HUES48 (cell line): ENCODE data around the gene SPIRE2.
"Not testable (repeated sequence)": the region's sequence is repeated elsewhere in the genome, so short reads cannot be mapped to it uniquely, and the experiment has no call there.

Experiments
- H3K27ac ChIP-seq: one replicate; pipeline ENCODE4 v1.7.0; 2013; ENCODE audit warnings: low read depth, low read length, inconsistent platforms
- H3K27me3 ChIP-seq: 2 replicates; pipeline ENCODE4 v1.6.1; 2013; ENCODE audit warnings: mild to moderate bottlenecking, low read length; ENCODE audit not compliant: control insufficient read depth, insufficient read depth
- H3K36me3 ChIP-seq: 2 replicates; pipeline ENCODE4 v1.6.1; 2013; ENCODE audit warnings: low read length; ENCODE audit not compliant: control insufficient read depth, insufficient read depth
- H3K4me1 ChIP-seq: 2 replicates; pipeline ENCODE4 v1.6.1; 2013; ENCODE audit warnings: mild to moderate bottlenecking, low read length; ENCODE audit not compliant: control insufficient read depth, insufficient read depth
- H3K4me3 ChIP-seq: 2 replicates; pipeline ENCODE4 v1.5.1; 2013; ENCODE audit warnings: mild to moderate bottlenecking, low read depth, low read length
- H3K9ac ChIP-seq: 2 replicates; pipeline ENCODE4 v1.6.1; 2013; ENCODE audit warnings: mild to moderate bottlenecking, low read depth, low read length, moderate library complexity
- H3K9me3 ChIP-seq: 2 replicates; pipeline ENCODE4 v1.6.1; 2013; ENCODE audit warnings: low read length; ENCODE audit not compliant: control insufficient read depth, insufficient read depth

Gene SPIRE2

GRCh38 chr16:89793092-89793491 lies 35.2 kb upstream of the SPIRE2 start:
- not testable (repeated sequence) for H3K27me3 ChIP-seq, H3K27ac ChIP-seq, H3K9ac ChIP-seq, H3K9me3 ChIP-seq, H3K4me1 ChIP-seq, H3K4me3 ChIP-seq
- peaks cover 84% of the 10 kb centered on the region for H3K36me3 ChIP-seq

GRCh38 chr16:89793955-89794354 lies 34.3 kb upstream of the SPIRE2 start:
- Histone ChIP-seq H3K27me3 (no peaks in the 10 kb centered on the region), H3K27ac (no peak overlapping the region), H3K4me1 (no peaks in the 10 kb centered on the region), H3K9ac (no peak overlapping the region), H3K9me3 (no peaks in the 10 kb centered on the region), H3K36me3 (peaks cover 84% of the 10 kb centered on the region), H3K4me3 (no peak overlapping the region)

- H3K9ac ChIP-seq = no peak overlapping the region
- peaks cover 86% of the 10 kb centered on the region for H3K36me3 ChIP-seq
- H3K27ac ChIP-seq = no peak overlapping the region
- no peaks in the 10 kb centered on the region for H3K4me1 ChIP-seq
- no peaks in the 10 kb centered on the region for H3K9me3 ChIP-seq
- no peak overlapping the region for H3K4me3 ChIP-seq
- H3K27me3 ChIP-seq = no peaks in the 10 kb centered on the region
Observed at GRCh38 chr16:89795676-89796075, 32.6 kb upstream of the SPIRE2 start.

GRCh38 chr16:89796104-89796503 lies 32.2 kb upstream of the SPIRE2 start:
- H3K9ac ChIP-seq = no peak overlapping the region
- H3K9me3 ChIP-seq = no peaks in the 10 kb centered on the region
- H3K4me3 ChIP-seq = no peak overlapping the region
- H3K27ac ChIP-seq = no peak overlapping the region
- H3K4me1 ChIP-seq = no peaks in the 10 kb centered on the region
- no peaks in the 10 kb centered on the region for H3K27me3 ChIP-seq
- peaks cover 82% of the 10 kb centered on the region for H3K36me3 ChIP-seq

- H3K4me1 ChIP-seq = no peaks in the 10 kb centered on the region
- H3K9me3 ChIP-seq = no peaks in the 10 kb centered on the region
- H3K27ac ChIP-seq = no peak overlapping the region
- H3K4me3 ChIP-seq = no peak overlapping the region
- H3K27me3 ChIP-seq = no peaks in the 10 kb centered on the region
- peaks cover 81% of the 10 kb centered on the region for H3K36me3 ChIP-seq
- H3K9ac ChIP-seq = no peak overlapping the region
Observed at GRCh38 chr16:89798126-89798525, 30.1 kb upstream of the SPIRE2 start.

- H3K4me3 ChIP-seq = no peak overlapping the region
- H3K36me3 ChIP-seq = peaks cover 82% of the 10 kb centered on the region
- H3K9ac ChIP-seq = no peak overlapping the region
- no peak overlapping the region for H3K27ac ChIP-seq
- H3K4me1 ChIP-seq = no peaks in the 10 kb centered on the region
- no peaks in the 10 kb centered on the region for H3K9me3 ChIP-seq
- H3K27me3 ChIP-seq = no peaks in the 10 kb centered on the region
Observed at GRCh38 chr16:89798832-89799370, 29.4 kb upstream of the SPIRE2 start.

GRCh38 chr16:89801800-89802199 lies 26.5 kb upstream of the SPIRE2 start:
- no peaks in the 10 kb centered on the region for H3K27me3 ChIP-seq
- no peaks in the 10 kb centered on the region for H3K9me3 ChIP-seq
- no peak overlapping the region for H3K27ac ChIP-seq
- H3K4me3 ChIP-seq = no peak overlapping the region
- no peaks in the 10 kb centered on the region for H3K4me1 ChIP-seq
- no peak overlapping the region for H3K9ac ChIP-seq
- peaks cover 77% of the 10 kb centered on the region for H3K36me3 ChIP-seq

- H3K4me1 ChIP-seq = no peaks in the 10 kb centered on the region
- H3K27me3 ChIP-seq = no peaks in the 10 kb centered on the region
- H3K9ac ChIP-seq = no peak overlapping the region
- peaks cover 71% of the 10 kb centered on the region for H3K36me3 ChIP-seq
- no peaks in the 10 kb centered on the region for H3K9me3 ChIP-seq
- no peak overlapping the region for H3K4me3 ChIP-seq
- H3K27ac ChIP-seq = no peak overlapping the region
Observed at GRCh38 chr16:89805136-89805905, 23.0 kb upstream of the SPIRE2 start.

- H3K27me3 ChIP-seq, H3K27ac ChIP-seq, H3K9me3 ChIP-seq, H3K4me3 ChIP-seq, H3K9ac ChIP-seq, H3K4me1 ChIP-seq: not testable (repeated sequence)
- H3K36me3 ChIP-seq = peaks cover 80% of the 10 kb centered on the region
Observed at GRCh38 chr16:89806589-89807193, 21.6 kb upstream of the SPIRE2 start.

GRCh38 chr16:89808475-89808874 lies 19.8 kb upstream of the SPIRE2 start:
- Histone ChIP-seq H3K9ac (no peak overlapping the region), H3K4me1 (no peaks in the 10 kb centered on the region), H3K27ac (no peak overlapping the region), H3K4me3 (no peak overlapping the region), H3K9me3 (no peaks in the 10 kb centered on the region), H3K36me3 (peaks cover 67% of the 10 kb centered on the region), H3K27me3 (no peaks in the 10 kb centered on the region)

GRCh38 chr16:89811321-89811720 lies 17.0 kb upstream of the SPIRE2 start:
- Histone ChIP-seq H3K36me3 (peaks cover 53% of the 10 kb centered on the region), H3K4me3 (no peak overlapping the region), H3K4me1 (no peaks in the 10 kb centered on the region), H3K27me3 (no peaks in the 10 kb centered on the region), H3K9me3 (no peaks in the 10 kb centered on the region), H3K27ac (no peak overlapping the region), H3K9ac (no peak overlapping the region)
